C4-2B (cell line): ENCODE measurements around the gene GOLT1A.

ENCODE experiments used
- H3K27ac ChIP-seq: fragments of 450-650 bp; 2 replicates; pipeline ENCODE4 v1.5.1; 2017
- ZFX ChIP-seq: fragments of 450-650 bp; IDR thresholded peaks from 2 replicates; pipeline ENCODE4 v1.6.1; 2017
- TF ChIP-seq, protein P1 (sequence below): fragments of 450-650 bp; conservative IDR thresholded peaks from 2 replicates; pipeline ENCODE4 v1.5.1; 2017; ENCODE audit warnings: mild to moderate bottlenecking

GOLT1A gene

DNA sequence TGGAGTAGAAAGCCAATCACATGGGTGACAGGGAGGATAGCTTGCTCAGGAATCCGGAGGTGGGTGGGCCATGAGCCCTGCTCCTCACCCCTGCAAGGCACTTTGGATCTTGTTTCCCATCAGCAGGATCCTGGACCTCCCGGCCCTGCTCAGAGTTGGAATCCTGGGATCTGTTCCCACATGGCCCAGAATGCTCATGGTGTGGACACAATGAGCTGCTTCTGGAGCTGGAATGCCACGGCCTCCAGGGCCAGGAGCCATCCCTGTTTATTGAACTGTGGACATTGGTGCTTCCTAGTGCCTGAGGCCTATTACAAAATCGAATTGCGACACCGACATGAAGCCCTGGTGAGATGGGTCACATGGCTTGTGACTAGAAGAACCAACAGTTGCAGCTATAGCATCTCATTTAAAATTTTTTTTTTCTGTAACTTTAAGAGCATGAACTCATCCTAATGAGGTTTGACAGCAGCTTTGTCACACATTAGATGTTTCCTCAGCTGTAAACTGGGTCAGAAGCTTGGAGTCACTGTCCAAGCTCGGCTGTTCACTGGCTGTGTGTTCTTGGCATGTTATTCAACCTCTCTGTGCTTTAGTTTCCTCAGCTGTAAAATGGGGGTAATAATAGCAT, 40.4 kb upstream of the GOLT1A start:
- H3K27ac ChIP-seq = no peak overlapping the region
- TF ChIP-seq, protein P1, sequence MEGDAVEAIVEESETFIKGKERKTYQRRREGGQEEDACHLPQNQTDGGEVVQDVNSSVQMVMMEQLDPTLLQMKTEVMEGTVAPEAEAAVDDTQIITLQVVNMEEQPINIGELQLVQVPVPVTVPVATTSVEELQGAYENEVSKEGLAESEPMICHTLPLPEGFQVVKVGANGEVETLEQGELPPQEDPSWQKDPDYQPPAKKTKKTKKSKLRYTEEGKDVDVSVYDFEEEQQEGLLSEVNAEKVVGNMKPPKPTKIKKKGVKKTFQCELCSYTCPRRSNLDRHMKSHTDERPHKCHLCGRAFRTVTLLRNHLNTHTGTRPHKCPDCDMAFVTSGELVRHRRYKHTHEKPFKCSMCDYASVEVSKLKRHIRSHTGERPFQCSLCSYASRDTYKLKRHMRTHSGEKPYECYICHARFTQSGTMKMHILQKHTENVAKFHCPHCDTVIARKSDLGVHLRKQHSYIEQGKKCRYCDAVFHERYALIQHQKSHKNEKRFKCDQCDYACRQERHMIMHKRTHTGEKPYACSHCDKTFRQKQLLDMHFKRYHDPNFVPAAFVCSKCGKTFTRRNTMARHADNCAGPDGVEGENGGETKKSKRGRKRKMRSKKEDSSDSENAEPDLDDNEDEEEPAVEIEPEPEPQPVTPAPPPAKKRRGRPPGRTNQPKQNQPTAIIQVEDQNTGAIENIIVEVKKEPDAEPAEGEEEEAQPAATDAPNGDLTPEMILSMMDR = no peak
- no peak for TF ChIP-seq ZFX

DNA sequence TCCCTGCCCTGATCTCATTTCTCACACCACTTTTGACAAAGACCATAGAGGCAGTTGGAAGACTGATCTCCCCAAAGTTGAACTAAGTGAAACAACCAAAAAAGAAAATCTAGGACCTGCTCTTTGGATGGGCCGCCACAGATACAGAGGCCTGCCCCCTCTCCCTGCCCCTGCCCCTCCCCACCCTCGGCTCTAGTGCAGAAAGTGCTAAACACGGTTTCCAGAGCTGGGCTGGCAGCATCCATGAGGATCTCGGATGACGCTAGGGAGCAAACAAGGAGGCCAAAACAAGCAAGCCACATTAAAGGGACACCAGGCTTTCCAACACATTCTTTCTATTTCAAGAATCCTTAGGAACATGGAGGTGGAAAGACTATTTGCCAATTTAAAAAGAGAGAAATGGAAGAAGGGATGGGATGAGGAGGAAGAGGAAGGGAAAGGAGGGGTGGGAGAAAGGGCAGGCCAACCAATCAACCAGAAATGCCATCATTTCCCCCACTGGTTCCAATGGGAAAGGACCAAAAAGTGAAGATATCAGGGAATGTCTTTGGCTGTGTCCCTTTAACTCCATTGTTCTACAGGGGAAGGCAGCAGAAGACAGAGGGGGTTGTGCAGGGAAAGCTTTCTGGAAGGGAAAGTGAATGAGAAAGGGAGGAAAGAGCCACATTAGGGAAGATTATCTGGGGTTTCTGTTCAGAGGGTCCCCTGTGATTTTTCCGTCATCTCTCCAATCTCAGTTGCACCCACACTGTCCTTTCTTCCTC, 38.3 kb upstream of the GOLT1A start:
- no peak overlapping the region for H3K27ac ChIP-seq
- TF ChIP-seq, protein P1 = no peak
- TF ChIP-seq ZFX = no peak

DNA sequence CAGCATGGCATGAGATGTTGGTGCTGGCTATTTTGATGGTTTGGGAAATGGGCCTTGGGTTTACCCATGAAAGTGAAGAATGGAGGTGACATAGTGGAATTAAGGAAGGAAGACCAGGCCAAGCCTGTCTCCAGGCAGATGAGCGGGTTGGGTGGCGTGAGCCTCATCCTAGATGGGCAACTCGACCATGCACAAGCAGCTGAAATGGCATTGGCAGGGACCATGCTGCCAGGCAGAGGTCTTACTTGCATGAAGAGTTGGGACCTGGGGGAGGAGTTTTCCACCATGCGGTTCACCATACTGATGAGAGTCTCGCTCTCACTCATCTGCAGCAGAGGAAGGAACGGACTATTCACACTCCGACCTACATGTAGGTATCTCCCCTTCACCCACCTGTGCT, 37.5 kb upstream of the GOLT1A start:
- TF ChIP-seq ZFX = no peak
- H3K27ac ChIP-seq = no peak overlapping the region

DNA sequence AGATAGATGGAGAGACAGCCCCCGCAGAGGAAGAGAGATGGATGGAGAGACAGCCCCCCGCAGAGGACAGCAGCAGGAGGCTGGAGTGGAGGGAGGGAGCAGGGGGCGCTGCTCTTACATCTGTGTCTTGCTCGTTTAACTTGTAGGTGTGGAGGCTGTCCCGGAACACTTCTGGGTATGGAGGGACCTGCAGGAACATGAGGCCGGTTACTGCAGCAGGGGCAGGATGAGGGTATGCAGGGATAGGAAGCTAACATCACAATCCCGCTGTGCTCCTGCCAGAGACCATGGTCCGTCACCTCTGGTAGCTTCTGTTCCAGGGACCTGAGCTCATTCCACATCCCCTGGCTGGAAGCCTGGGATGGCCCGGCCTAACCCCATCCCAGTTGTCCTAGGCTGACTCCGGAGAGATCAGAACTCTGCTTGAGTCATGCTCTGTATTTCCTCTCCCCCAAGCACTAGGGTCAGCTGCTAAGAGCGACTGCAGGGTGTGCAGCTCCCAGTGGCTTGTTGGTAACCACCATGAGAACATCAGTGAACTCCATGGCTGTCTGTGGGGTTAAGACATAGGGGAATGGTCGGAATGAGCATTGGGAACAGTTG, 36.7 kb upstream of the GOLT1A start:
- TF ChIP-seq ZFX = no peak
- TF ChIP-seq, protein P1 = no peak
- H3K27ac ChIP-seq = no peak overlapping the region

DNA sequence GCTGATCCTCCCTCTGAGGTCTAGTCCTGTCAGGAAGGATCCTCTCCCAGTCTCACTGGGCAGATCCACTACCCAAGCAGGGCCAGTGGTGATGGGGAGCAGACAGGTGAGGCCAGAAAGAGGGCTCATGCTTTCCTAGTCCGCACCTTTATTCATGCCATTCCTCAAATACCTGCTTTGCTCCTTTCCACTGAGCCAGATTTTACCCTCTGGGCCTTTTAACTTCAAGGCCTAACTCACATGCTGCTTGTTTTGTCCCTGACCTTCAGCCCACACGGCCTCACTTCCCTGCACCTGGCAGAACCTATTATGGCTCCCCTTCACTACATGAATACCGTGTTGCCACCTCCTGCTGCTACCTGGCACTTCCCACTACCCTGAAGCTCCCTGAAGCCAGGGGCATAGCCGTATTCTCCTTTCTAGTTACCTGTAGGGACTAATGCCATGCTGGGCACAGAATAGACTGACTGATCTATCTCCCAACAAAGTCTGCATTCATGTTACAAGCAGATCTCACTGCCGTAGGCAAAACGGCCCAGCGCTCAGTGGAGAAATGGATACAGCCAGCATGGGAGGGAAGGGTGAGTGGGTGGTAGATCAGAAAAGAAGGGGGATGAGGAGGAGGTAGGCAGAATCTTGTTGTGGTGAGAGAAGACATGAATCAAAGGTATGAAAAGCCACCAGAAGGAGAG, 36.1 kb upstream of the GOLT1A start:
- TF ChIP-seq ZFX = no peak
- TF ChIP-seq, protein P1 = no peak
- no peak overlapping the region for H3K27ac ChIP-seq

DNA sequence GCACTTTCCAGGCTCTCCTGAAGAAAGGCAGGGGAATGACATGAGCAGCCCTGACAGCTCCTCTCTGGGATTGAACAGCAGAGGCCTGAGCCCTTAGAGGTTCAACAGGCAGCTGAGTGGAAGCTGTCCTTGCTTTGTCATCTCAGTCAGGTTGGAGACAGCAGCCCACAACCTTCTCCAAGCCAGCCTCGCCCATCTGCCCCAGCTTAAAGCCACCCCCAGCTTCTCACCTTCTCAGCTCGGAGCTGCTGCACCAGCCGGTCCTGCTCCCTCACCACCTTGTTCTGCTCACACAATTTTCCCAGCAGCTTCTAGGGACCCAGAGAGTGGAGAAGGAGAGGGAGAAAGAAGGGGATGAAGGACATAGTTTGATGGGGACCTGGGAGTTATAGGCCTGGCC, 35.2 kb upstream of the GOLT1A start:
- no peak for TF ChIP-seq ZFX
- H3K27ac ChIP-seq = no peak overlapping the region

DNA sequence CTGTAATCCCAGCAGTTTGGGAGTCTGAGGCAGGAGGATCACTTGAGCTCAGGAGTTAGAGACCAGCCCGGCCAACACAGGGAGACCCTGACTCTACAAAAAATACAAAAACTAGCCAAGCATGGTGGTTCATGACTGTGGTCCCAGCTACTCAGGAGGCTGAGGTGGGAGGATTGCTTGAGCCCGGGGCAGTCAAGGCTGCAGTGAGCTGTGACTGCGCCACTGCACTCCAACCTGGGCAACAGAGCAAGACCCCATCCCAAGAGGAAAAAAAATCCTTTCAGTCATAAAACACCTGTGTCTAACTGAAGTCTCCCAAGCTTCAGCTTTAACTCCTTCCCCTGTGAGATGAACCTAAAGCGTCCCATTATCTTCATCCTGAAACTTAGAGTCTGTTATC, 33.1 kb upstream of the GOLT1A start:
- TF ChIP-seq, protein P1 = no peak
- no peak for TF ChIP-seq ZFX
- no peak overlapping the region for H3K27ac ChIP-seq

DNA sequence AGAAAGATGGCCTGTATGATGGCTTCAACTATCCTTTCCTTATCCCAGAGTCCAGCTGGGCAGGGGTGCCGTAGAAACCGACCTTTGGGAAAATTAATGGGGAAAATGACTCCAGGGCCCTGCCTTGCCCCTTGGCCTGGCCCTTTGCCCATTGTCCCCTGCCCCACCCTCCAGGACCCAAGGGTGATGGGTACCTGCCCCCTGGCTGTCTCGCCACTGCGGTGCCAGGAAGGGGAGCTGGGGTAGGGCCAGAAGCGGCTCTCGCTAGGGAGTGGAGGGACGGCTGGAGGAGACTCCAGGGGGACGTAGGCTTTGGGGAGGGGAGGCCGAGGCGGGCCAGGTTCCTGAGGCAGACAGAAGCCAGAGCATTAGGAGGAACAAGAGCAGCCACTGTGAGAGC, 29.1 kb upstream of the GOLT1A start:
- no peak overlapping the region for H3K27ac ChIP-seq
- TF ChIP-seq ZFX = no peak
- TF ChIP-seq, protein P1 = no peak
